Measurements from ENCODE around the gene CFAP20. TPM values are rescaled to one million over a fixed set of nuclear protein-coding genes. Genes with fewer than 3 reads are reported as not detected.
"Not testable (repeated sequence)": the region's sequence is repeated elsewhere in the genome, so short reads cannot be mapped to it uniquely, and the experiment has no call there.

The CFAP20 gene
- total RNA-seq, 1 experiment from 2014 or later: 36.9 TPM

DNA sequence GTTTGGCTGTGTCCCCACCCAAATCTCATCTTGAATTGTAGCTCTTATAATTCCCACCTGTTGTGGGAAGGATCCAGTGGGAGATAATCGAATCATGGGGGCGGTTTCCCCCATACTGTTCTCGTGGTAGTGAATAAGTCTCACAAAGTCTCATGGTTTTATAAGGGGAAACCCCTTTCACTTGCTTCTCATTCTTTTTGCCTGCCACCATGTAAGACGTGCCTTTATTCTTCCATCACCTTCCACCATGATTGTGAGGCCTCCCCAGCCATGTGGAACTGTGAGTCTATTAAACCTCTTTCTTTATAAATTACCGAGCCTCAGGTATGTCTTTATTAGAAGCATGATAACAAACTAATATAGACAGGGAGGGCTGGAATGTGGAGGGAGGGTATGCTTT is 57.0 kb downstream of the CFAP20 start:
- DNase-seq (ENCODE audit: unreplicated experiment); H3K36me3 Mint-ChIP-seq (ENCODE audit: insufficient read depth, unreplicated experiment); H3K27me3 Mint-ChIP-seq (ENCODE audit: insufficient read depth, unreplicated experiment); H3K4me3 Mint-ChIP-seq (ENCODE audit: unreplicated experiment); H3K9me3 Mint-ChIP-seq (ENCODE audit: unreplicated experiment); CTCF ChIA-PET; BruUV-seq (replicated peaks); H3K27ac Mint-ChIP-seq (ENCODE audit: low read depth, unreplicated experiment); H3K4me1 Mint-ChIP-seq (ENCODE audit: insufficient read depth, unreplicated experiment); intact Hi-C loops (cut with micrococcal nuclease): not testable (repeated sequence)
- POLR2A ChIA-PET: interaction anchor here (0.7 kb wide), 1 partner anchor 38 kb away, joined by 5 read pairs; no protein-coding TSS in a partner anchor

- DNase-seq (ENCODE audit: unreplicated experiment): no peak
- TF ChIP-seq, protein P1, sequence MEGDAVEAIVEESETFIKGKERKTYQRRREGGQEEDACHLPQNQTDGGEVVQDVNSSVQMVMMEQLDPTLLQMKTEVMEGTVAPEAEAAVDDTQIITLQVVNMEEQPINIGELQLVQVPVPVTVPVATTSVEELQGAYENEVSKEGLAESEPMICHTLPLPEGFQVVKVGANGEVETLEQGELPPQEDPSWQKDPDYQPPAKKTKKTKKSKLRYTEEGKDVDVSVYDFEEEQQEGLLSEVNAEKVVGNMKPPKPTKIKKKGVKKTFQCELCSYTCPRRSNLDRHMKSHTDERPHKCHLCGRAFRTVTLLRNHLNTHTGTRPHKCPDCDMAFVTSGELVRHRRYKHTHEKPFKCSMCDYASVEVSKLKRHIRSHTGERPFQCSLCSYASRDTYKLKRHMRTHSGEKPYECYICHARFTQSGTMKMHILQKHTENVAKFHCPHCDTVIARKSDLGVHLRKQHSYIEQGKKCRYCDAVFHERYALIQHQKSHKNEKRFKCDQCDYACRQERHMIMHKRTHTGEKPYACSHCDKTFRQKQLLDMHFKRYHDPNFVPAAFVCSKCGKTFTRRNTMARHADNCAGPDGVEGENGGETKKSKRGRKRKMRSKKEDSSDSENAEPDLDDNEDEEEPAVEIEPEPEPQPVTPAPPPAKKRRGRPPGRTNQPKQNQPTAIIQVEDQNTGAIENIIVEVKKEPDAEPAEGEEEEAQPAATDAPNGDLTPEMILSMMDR (IDR thresholded peaks at IDR 0.05; ENCODE audit: unreplicated experiment): no peak
- intact Hi-C loops (cut with micrococcal nuclease): no loop called here
- no peaks in the 10 kb centered on the region for H3K9me3 Mint-ChIP-seq (ENCODE audit: unreplicated experiment)
- BruUV-seq (replicated peaks): no TSS peak
- ChIA-PET CTCF (interaction anchor here (1.1 kb wide), 1 partner anchor 32 kb away, joined by 3 read pairs; no protein-coding TSS in a partner anchor), POLR2A (no interaction called here)
- H3K27me3 Mint-ChIP-seq (ENCODE audit: insufficient read depth, unreplicated experiment): no peaks in the 10 kb centered on the region
- H3K4me3 Mint-ChIP-seq (ENCODE audit: unreplicated experiment): no peak overlapping the region
- no peak overlapping the region for H3K27ac Mint-ChIP-seq (ENCODE audit: low read depth, unreplicated experiment)
- no peaks in the 10 kb centered on the region for H3K4me1 Mint-ChIP-seq (ENCODE audit: insufficient read depth, unreplicated experiment)
- no peaks in the 10 kb centered on the region for H3K36me3 Mint-ChIP-seq (ENCODE audit: insufficient read depth, unreplicated experiment)
Observed at GRCh38 chr16:58070585-58070984, 58.6 kb downstream of the CFAP20 start.

Other genes with a start within 250 kb of the CFAP20 start
- gene CNGB1, start 158.3 kb downstream of the CFAP20 start, total RNA-seq (2022): 0.17 TPM in 1 of 2 replicates, not detected in the other
- 12.6 and 16.3 TPM in 2 replicates for gene ZNF319, start 128.7 kb downstream of the CFAP20 start, total RNA-seq (2022)
- gene USB1, start 128.0 kb downstream of the CFAP20 start, total RNA-seq (2022): 49.2 and 57.1 TPM in 2 replicates
- 1.3 and 1.7 TPM in 2 replicates for gene MMP15, start 103.6 kb downstream of the CFAP20 start, total RNA-seq (2022)
- gene CSNK2A2, start 68.7 kb upstream of the CFAP20 start, total RNA-seq (2022): 91.7 and 97.2 TPM in 2 replicates
- gene PRSS54, start 165.6 kb upstream of the CFAP20 start, total RNA-seq (2022): not detected in 2 replicates